Peyer's patch (tissue), 4 donors: ENCODE data around the gene MRAP. TPM values are rescaled to one million over a fixed set of nuclear protein-coding genes. Genes with fewer than 3 reads are reported as not detected.

Experiments
- DNase-seq, 3 donors: peaks; one replicate each; pipeline ENCODE4 v3.0.0-alpha.2; 2017 to 2019
- H3K27ac ChIP-seq, 4 donors: fragments of 200-600 bp; sonication (generic); one replicate each; pipeline ENCODE4 v1.5.1; 2016 to 2019
- H3K27me3 ChIP-seq, 2 donors: fragments of 200-600 bp; sonication (generic); one replicate each; pipeline ENCODE4 v1.5.1; 2019
- H3K36me3 ChIP-seq, 3 donors: fragments of 200-600 bp; sonication (generic); one replicate each; pipeline ENCODE4 v1.5.1; 2016 to 2019
- H3K4me1 ChIP-seq, 4 donors: fragments of 200-600 bp; sonication (generic); one replicate each; pipeline ENCODE4 v1.5.1; 2016 to 2019
- H3K4me3 ChIP-seq, 4 donors: fragments of 200-600 bp; sonication (generic); 1 replicate in 3 of 4; 2 replicates in 1 of 4; pipeline ENCODE4 v1.5.1; 2016 to 2019; ENCODE audit warnings: mild to moderate bottlenecking in 1 of 4
- H3K9me3 ChIP-seq, 4 donors: fragments of 200-600 bp; sonication (generic); one replicate each; pipeline ENCODE4 v1.5.1; 2016 to 2019; ENCODE audit warnings: mild to moderate bottlenecking in 1 of 4
- POLR2A ChIP-seq, 2 donors: fragments of 450-650 bp; IDR thresholded peaks; one replicate each; pipeline ENCODE4 v1.5.1; 2017; ENCODE audit warnings: antibody characterized with exemption in 2 of 2, mild to moderate bottlenecking in 2 of 2, moderate library complexity in 2 of 2
- total RNA-seq, 4 donors: library from RNA; depleted of rRNA; stranded (reverse); fragments of >200 nt; gene quantifications; one replicate each; pipeline ENCODE4 v1.1.0, GENCODE V29; 2016
- TF ChIP-seq, protein P1 (sequence below), 6 experiments: fragments of 450-650 bp in 4 of 6; fragments of 200-600 bp in 2 of 6; sonication (generic) in 1 of 6; IDR thresholded peaks; one replicate each; pipeline ENCODE4 v1.5.1; 2017 to 2019; ENCODE audit warnings: antibody characterized with exemption in 6 of 6, mild to moderate bottlenecking in 3 of 6, moderate library complexity in 1 of 6

The MRAP gene
- total RNA-seq, 4 donors from 2014 or later = not detected

DNA sequence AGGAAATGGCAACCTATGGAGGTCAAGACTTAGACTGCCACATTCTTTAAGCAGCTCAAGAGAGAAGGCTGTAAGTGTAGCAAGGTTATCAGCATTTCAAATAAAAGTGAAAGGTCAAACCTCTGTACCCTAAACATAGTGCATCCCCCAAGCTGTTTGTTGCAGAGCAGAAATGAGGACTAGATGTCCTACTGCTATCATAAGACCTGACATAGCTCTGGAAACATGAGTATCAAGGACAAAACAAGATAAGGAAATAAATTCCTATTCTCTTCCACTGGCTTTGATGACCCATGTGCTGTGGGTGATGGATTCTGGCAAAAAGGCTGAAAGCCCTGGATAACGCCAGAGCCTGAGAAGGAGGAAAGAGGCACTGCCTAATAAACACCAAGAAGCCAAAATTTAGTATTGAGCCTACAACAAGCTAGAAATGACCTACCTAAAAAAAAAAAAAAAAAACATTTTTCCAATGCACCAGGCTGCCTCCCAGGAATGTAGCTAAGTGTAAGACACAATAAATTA lies 58.3 kb downstream of the MRAP start:
- H3K9me3 ChIP-seq = no peaks in the 10 kb centered on the region
- peaks cover 0 to 97% (median 0%) of the 10 kb centered on the region in 3 donors for H3K36me3 ChIP-seq
- no peak for DNase-seq
- no peaks in the 10 kb centered on the region for H3K4me1 ChIP-seq
- H3K27me3 ChIP-seq = no peaks in the 10 kb centered on the region
- no peak overlapping the region for H3K4me3 ChIP-seq
- no peak overlapping the region for H3K27ac ChIP-seq
- no peak for TF ChIP-seq POLR2A (IDR thresholded peaks at IDR 0.05)
- TF ChIP-seq, protein P1, sequence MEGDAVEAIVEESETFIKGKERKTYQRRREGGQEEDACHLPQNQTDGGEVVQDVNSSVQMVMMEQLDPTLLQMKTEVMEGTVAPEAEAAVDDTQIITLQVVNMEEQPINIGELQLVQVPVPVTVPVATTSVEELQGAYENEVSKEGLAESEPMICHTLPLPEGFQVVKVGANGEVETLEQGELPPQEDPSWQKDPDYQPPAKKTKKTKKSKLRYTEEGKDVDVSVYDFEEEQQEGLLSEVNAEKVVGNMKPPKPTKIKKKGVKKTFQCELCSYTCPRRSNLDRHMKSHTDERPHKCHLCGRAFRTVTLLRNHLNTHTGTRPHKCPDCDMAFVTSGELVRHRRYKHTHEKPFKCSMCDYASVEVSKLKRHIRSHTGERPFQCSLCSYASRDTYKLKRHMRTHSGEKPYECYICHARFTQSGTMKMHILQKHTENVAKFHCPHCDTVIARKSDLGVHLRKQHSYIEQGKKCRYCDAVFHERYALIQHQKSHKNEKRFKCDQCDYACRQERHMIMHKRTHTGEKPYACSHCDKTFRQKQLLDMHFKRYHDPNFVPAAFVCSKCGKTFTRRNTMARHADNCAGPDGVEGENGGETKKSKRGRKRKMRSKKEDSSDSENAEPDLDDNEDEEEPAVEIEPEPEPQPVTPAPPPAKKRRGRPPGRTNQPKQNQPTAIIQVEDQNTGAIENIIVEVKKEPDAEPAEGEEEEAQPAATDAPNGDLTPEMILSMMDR (IDR thresholded peaks at IDR 0.05) = no peak

DNA sequence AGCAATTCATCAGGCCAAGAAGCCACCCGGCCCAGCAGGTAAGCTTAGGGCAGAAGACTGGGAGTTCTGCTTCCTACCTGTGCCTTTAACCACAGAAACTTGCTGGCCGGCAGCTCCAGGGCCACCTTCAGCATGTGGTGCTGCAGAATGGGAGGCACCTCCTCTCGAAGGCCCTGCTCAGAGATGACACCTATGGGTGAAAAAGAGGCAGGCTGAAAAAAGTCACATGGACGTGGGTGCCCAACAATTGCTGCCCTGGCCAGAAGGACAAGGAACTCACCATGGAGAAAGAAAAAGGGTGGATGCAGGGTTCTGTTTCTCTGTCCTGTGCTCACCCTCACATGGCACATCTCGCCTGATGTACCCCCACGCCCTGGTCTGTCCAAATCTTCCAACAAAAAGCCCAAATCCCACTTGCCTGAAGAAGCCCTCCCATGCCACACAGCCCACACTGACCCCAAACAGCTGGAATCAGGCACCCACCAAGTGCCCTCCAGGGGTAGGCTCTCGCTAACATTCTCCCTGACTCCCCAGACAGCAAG lies 61.1 kb downstream of the MRAP start:
- DNase-seq = no peak
- Histone ChIP-seq H3K4me3 (no peak overlapping the region), H3K36me3 (peaks cover 0 to 90% (median 0%) of the 10 kb centered on the region in 3 donors), H3K27me3 (no peaks in the 10 kb centered on the region), H3K9me3 (no peaks in the 10 kb centered on the region), H3K4me1 (no peaks in the 10 kb centered on the region), H3K27ac (no peak overlapping the region)
- TF ChIP-seq, protein P1 (IDR thresholded peaks at IDR 0.05) = peak in 1 of 6 experiments; percentile 20
- no peak for TF ChIP-seq POLR2A (IDR thresholded peaks at IDR 0.05)

DNA sequence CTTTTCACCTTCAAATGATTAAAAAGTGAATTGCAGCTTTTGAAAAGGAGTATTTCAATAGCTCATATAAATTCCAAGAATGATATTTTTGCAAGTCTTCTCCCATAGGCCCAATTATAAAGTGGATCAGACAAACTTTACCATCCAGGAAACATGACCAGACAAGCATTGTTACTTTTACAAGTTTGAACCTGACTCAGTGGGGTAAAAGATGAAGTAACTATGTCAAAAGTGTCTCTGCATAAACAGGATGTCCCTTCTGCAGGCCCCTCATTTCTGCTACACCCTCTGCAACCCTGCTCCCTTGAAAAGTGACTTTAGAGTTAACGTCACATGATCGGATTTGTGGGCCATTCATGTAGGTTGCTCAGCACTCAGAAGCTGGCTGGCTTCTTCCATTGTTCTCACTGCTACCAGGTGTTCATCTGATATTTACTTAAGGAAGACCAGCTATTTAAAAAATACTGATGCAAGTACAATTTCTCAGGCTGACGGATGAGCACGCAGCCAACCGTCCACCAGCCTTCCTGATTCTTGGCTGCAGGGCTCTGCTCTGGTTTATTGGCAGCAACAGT lies 61.8 kb downstream of the MRAP start:
- no peaks in the 10 kb centered on the region for H3K4me1 ChIP-seq
- no peak for DNase-seq
- H3K4me3 ChIP-seq = no peak overlapping the region
- no peaks in the 10 kb centered on the region for H3K27me3 ChIP-seq
- peaks cover 0 to 84% (median 0%) of the 10 kb centered on the region in 3 donors for H3K36me3 ChIP-seq
- H3K27ac ChIP-seq = no peak overlapping the region
- TF ChIP-seq, protein P1 (IDR thresholded peaks at IDR 0.05) = no peak
- no peak for TF ChIP-seq POLR2A (IDR thresholded peaks at IDR 0.05)
- no peaks in the 10 kb centered on the region for H3K9me3 ChIP-seq

Other genes with a start within 250 kb of the MRAP start
- 1 to 10 TPM; 1.9 to 4.1 (median 2.7) TPM for gene MIS18A, start 19.8 kb upstream of the MRAP start, total RNA-seq
- 10 to 100 TPM in 3 of 4 donors, 1 to 10 TPM in 1; 4.4 to 14.9 (median 11.0) TPM for gene URB1, start 94.2 kb downstream of the MRAP start, total RNA-seq
- gene EVA1C, start 113.9 kb downstream of the MRAP start, total RNA-seq = 10 to 100 TPM; 22.4 to 35.1 (median 30.3) TPM